ENCODE results near the gene SLIT3. TPM values are rescaled to one million over a fixed set of nuclear protein-coding genes. Genes with fewer than 3 reads are reported as not detected.

SLIT3 gene
- total RNA-seq, 1 donor from 2014 or later, result 56.6 TPM

DNA sequence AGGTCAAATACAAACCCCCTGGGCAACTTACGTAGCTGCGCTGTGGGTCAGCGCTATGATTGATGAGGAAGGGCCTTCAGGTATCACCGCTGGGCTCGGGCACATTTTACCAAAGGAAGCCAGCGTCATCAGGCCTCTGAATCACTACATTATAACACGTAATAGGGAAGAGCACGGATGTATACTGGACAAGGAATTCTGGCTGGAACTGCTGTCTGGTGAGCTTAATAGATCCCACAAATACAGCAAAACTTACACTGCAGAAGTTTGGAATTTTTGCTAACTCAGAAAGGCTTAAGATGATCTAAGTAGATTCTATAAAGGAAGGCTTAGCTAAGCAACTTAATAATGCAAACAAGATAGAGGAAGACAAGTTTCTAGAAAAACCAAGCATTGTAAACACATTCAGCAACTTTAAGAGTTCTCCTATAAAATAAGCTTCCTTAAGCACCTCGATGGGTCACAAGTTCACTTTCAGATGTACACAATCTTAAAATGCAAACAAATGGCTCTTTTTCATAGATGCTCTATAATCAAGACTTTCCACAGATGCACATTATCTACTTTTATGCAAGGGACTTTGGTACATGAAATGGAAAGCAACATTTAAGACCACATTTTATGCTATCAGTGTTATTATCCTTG lies 361.7 kb downstream of the SLIT3 start:
- TF ChIP-seq CTCF (conservative IDR thresholded peaks at IDR 0.05), result no peak
- H3K36me3 Mint-ChIP-seq, result peaks cover 7% of the 10 kb centered on the region
- H3K27ac Mint-ChIP-seq, result no peak overlapping the region
- DNase-seq (ENCODE audit: extremely low spot score, unreplicated experiment), result no peak
- H3K4me3 Mint-ChIP-seq, result no peak overlapping the region
- H3K9me3 Mint-ChIP-seq, result no peaks in the 10 kb centered on the region
- peaks cover 48% of the 10 kb centered on the region for H3K27me3 Mint-ChIP-seq
- peaks cover 26% of the 10 kb centered on the region for H3K4me1 Mint-ChIP-seq (ENCODE audit: unreplicated experiment)

DNA sequence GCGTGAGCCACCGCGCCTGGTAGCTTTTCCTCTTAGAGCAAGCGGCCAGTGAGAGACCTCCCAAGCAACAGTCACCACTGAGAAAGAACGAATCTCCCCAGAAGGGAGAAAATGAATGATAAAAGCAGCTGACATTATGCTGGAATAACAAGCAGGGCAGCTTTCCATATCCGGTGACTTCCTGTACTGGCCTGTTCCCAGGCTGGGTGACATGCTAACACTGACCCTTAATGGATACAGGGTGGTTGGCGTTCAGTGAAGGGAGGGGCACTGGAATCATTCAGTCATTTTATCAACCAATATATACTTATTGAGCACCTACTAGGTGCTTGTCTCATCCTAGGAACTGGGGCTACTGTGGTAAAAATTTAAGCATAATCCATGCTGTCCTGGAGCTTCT lies 364.4 kb downstream of the SLIT3 start:
- Mint-ChIP-seq H3K4me1 (ENCODE audit: unreplicated experiment) (peaks cover 21% of the 10 kb centered on the region), H3K27ac (no peak overlapping the region), H3K4me3 (no peak overlapping the region), H3K36me3 (peaks cover 7% of the 10 kb centered on the region), H3K9me3 (no peaks in the 10 kb centered on the region), H3K27me3 (peaks cover 56% of the 10 kb centered on the region)
- DNase-seq (ENCODE audit: extremely low spot score, unreplicated experiment), result no peak
- no peak for TF ChIP-seq CTCF (conservative IDR thresholded peaks at IDR 0.05)

DNA sequence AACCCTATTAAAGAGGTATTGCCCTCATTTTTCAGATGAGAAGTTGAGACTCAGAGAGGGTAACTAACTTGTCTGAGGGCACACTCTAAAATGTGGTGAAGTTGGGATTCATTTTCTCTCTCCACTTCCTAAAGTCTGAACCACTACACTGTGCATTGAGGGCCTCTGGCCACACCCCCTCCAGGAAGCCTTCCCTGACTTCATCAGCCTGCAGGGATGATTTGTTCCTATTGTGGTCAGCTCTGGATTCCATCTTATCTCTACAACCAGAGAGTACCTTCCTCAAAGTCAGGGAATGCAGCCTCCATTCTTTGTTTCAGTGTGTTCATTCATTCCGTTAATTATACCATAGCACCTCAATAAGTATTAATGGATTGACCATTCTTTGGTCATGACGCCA lies 365.8 kb downstream of the SLIT3 start:
- no peak for DNase-seq (ENCODE audit: extremely low spot score, unreplicated experiment)
- H3K4me1 Mint-ChIP-seq (ENCODE audit: unreplicated experiment), result peaks cover 21% of the 10 kb centered on the region

GRCh38 chr5:168934169-168934568 lies 366.8 kb downstream of the SLIT3 start:
- peaks cover 16% of the 10 kb centered on the region for H3K4me1 Mint-ChIP-seq (ENCODE audit: unreplicated experiment)
- H3K27me3 Mint-ChIP-seq, result peaks cover 60% of the 10 kb centered on the region
- TF ChIP-seq CTCF (conservative IDR thresholded peaks at IDR 0.05), result no peak
- DNase-seq (ENCODE audit: extremely low spot score, unreplicated experiment), result no peak
- peaks cover 7% of the 10 kb centered on the region for H3K36me3 Mint-ChIP-seq
- no peak overlapping the region for H3K4me3 Mint-ChIP-seq
- no peaks in the 10 kb centered on the region for H3K9me3 Mint-ChIP-seq
- H3K27ac Mint-ChIP-seq, result no peak overlapping the region

More for the DNA sequence above, 365.8 kb downstream of the SLIT3 start:
- H3K27ac Mint-ChIP-seq, result no peak overlapping the region
- no peak for TF ChIP-seq CTCF (conservative IDR thresholded peaks at IDR 0.05)
- H3K27me3 Mint-ChIP-seq, result peaks cover 55% of the 10 kb centered on the region
- no peaks in the 10 kb centered on the region for H3K9me3 Mint-ChIP-seq
- H3K36me3 Mint-ChIP-seq, result peaks cover 7% of the 10 kb centered on the region
- no peak overlapping the region for H3K4me3 Mint-ChIP-seq

DNA sequence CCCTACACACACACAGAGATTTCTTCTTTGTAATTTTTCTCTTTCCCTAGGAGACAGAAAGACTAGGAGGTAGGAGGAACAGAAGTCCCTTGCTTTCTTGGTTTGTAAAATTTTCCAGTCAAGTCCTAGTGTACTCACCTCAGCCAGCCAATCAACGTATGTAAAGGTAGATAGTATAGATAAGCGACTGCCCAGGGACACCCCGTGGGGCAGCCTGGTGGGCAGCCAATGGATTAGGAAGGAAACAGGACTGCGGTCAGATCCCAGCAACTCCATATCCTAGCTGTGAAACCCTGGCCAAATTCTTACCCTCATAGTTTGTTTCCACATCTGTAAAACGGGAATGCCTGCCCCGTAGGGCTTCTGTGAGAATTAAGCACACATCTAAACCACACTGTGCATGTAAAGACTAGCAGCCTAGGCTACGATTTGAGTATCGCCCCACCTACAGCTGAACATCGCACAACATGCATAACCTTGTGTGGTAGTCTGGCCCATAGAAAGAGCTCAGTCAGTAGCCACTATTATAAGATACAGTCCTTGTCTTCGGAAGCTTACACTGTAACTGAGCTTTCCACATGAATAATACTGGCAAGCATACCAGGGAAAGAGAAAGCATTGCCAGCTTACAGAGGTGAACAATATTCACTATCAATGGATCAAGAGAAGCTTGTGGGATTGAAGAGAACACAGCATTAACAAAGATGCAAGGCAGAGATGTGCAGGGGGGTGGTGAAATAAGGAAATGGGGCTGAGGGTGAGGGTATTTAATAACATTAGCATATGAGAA lies 368.3 kb downstream of the SLIT3 start:
- H3K4me3 Mint-ChIP-seq, result no peak overlapping the region
- no peak overlapping the region for H3K27ac Mint-ChIP-seq
- no peak for DNase-seq (ENCODE audit: extremely low spot score, unreplicated experiment)
- H3K36me3 Mint-ChIP-seq, result peaks cover 7% of the 10 kb centered on the region
- H3K4me1 Mint-ChIP-seq (ENCODE audit: unreplicated experiment), result peaks cover 16% of the 10 kb centered on the region
- peaks cover 60% of the 10 kb centered on the region for H3K27me3 Mint-ChIP-seq
- no peak for TF ChIP-seq CTCF (conservative IDR thresholded peaks at IDR 0.05)
- no peaks in the 10 kb centered on the region for H3K9me3 Mint-ChIP-seq
